HCT116 (cell line): ENCODE data around the gene TRABD. TPM values are rescaled to one million over a fixed set of nuclear protein-coding genes. Genes with fewer than 3 reads are reported as not detected.

Experiments
- ATAC-seq: fragments of 200-7000 bp; cut with Tn5 transposase; 2 replicates; pipeline ENCODE4 v1.9.1; 2020; ENCODE audit warnings: mild to moderate bottlenecking, moderate library complexity
- BruUV-seq: library from RNA; stranded (reverse); fragments of 400-500 nt; replicated peaks from 2 replicates; lab custom pipeline; 2021; lab: Mats Ljungman, UMichigan
- CTCF ChIA-PET: fragments of 300-600 bp; sonication (Branson Sonifier 250); formaldehyde crosslinking; loops from one replicate; lab custom pipeline; 2021; ENCODE audit warnings: antibody characterized with exemption; lab: Charles Lee
- POLR2A ChIA-PET: fragments of 300-600, 350-600 bp; sonication (Branson Sonifier 250); formaldehyde crosslinking; loops from one replicate; lab custom pipeline; 2021; ENCODE audit warnings: antibody characterized with exemption; lab: Charles Lee
- RAD21 ChIA-PET, 2 experiments: fragments of 300-600 bp; sonication (Branson Sonifier 250); formaldehyde crosslinking; loops; one replicate each; lab custom pipeline; 2023; ENCODE audit warnings: low total read pairs in 2 of 2; ENCODE audit not compliant: uncharacterized antibody in 2 of 2, unreplicated experiment in 2 of 2, low non-redundant PET in 1 of 2; lab: Charles Lee
- DNase-seq: peaks from one replicate; pipeline ENCODE4 v3.0.0-alpha.2; 2010; ENCODE audit warnings: low read depth, low spot score
- H2AFZ ChIP-seq: fragments of 200-600 bp; shearing (Covaris generic), sonication (generic); 2 replicates; pipeline ENCODE4 v1.6.1; 2017; ENCODE audit warnings: low read depth, mixed run types, mixed read lengths, antibody characterized with exemption, low read length; ENCODE audit not compliant: poor library complexity, severe bottlenecking
- H3K27ac ChIP-seq: 2 replicates; pipeline ENCODE4 v1.5.1; 2012; ENCODE audit warnings: low read depth, low read length
- H3K27me3 ChIP-seq: fragments of 200-600 bp; sonication (generic); 2 replicates; pipeline ENCODE4 v1.6.1; 2016; ENCODE audit warnings: mixed run types, low read length, mixed read lengths; ENCODE audit not compliant: insufficient read depth
- H3K36me3 ChIP-seq, 2 experiments: fragments of 200-500 bp in 1 of 2; fragments of 200-600 bp in 1 of 2; sonication (Bioruptor generic) in 1 of 2; sonication (generic) in 1 of 2; 2 replicates each; pipeline versions ENCODE4 v1.5.1 to v1.6.1; 2014 to 2016; ENCODE audit warnings: low read length in 2 of 2, inconsistent platforms in 1 of 2, mixed read lengths in 1 of 2, mixed run types in 1 of 2; ENCODE audit not compliant: insufficient read depth in 2 of 2, control insufficient read depth in 1 of 2
- H3K4me1 ChIP-seq, 2 experiments: fragments of 200-600 bp in 1 of 2; sonication (generic) in 1 of 2; 2 replicates each; pipeline versions ENCODE4 v1.5.1 to v1.6.1; 2012 to 2017; ENCODE audit warnings: low read length in 2 of 2, inconsistent platforms in 1 of 2, mild to moderate bottlenecking in 1 of 2, mixed read lengths in 1 of 2, mixed run types in 1 of 2, moderate library complexity in 1 of 2; ENCODE audit not compliant: insufficient read depth in 2 of 2, control insufficient read depth in 1 of 2
- H3K4me2 ChIP-seq: fragments of 200-600 bp; sonication (generic); 2 replicates; pipeline ENCODE4 v1.6.1; 2017; ENCODE audit warnings: mixed run types, low read length, mixed read lengths
- H3K4me3 ChIP-seq, 2 experiments: fragments of 200-600 bp in 1 of 2; sonication (generic) in 1 of 2; replicated peaks in 1 of 2; 2 replicates each; pipeline ENCODE4 v1.5.1; 2011 to 2016; ENCODE audit warnings: low read length in 2 of 2, control low read depth in 1 of 2, low read depth in 1 of 2, mild to moderate bottlenecking in 1 of 2, mixed read lengths in 1 of 2, mixed run types in 1 of 2
- H3K79me2 ChIP-seq: fragments of 200-600 bp; sonication (generic); 2 replicates; pipeline ENCODE4 v1.6.1; 2017; ENCODE audit warnings: mild to moderate bottlenecking, mixed run types, low read length, moderate library complexity, mixed read lengths; ENCODE audit not compliant: insufficient read depth
- H3K9ac ChIP-seq: fragments of 200-600 bp; sonication (generic); 2 replicates; pipeline ENCODE4 v1.6.1; 2016; ENCODE audit warnings: low read length, mixed read lengths
- H3K9me2 ChIP-seq: fragments of 200-600 bp; sonication (generic), shearing (Covaris generic); 2 replicates; pipeline ENCODE4 v1.6.1; 2017; ENCODE audit warnings: mixed run types, mild to moderate bottlenecking, moderate library complexity; ENCODE audit not compliant: insufficient read depth
- H3K9me3 ChIP-seq, 2 experiments: fragments of 200-500 bp in 1 of 2; fragments of 200-600 bp in 1 of 2; sonication (Bioruptor generic) in 1 of 2; sonication (generic) in 1 of 2; 2 replicates each; pipeline ENCODE4 v1.6.1; 2014 to 2017; ENCODE audit warnings: low read length in 2 of 2, mixed read lengths in 2 of 2, inconsistent platforms in 1 of 2, low read depth in 1 of 2, mild to moderate bottlenecking in 1 of 2, mixed run types in 1 of 2, moderate library complexity in 1 of 2; ENCODE audit not compliant: control insufficient read depth in 1 of 2, insufficient read depth in 1 of 2
- H4K20me1 ChIP-seq: fragments of 200-600 bp; sonication (generic), shearing (Covaris generic); 2 replicates; pipeline ENCODE4 v1.6.1; 2017; ENCODE audit warnings: mixed run types, mild to moderate bottlenecking, moderate library complexity; ENCODE audit not compliant: insufficient read depth
- CEBPB ChIP-seq: IDR thresholded peaks from 2 replicates; pipeline ENCODE4 v1.6.1; 2012; ENCODE audit warnings: low read depth
- EGR1 ChIP-seq: IDR thresholded peaks from 2 replicates; pipeline ENCODE4 v1.6.1; 2012; ENCODE audit warnings: low read depth
- EZH2phosphoT487 ChIP-seq: fragments of 200-600 bp; IDR thresholded peaks from 2 replicates; pipeline ENCODE4 v1.6.1; 2018; ENCODE audit warnings: antibody characterized with exemption, borderline replicate concordance
- POLR2A ChIP-seq: IDR thresholded peaks from 2 replicates; pipeline ENCODE4 v1.7.0; 2011; ENCODE audit warnings: borderline replicate concordance; ENCODE audit not compliant: insufficient read depth, insufficient read length; ENCODE audit errors: extremely low read depth
- RAD21 ChIP-seq: IDR thresholded peaks from 2 replicates; pipeline ENCODE4 v1.6.1; 2012; ENCODE audit warnings: low read depth, mild to moderate bottlenecking
- SIN3A ChIP-seq: IDR thresholded peaks from 2 replicates; pipeline ENCODE4 v1.6.1; 2012; ENCODE audit warnings: low read depth
- SP1 ChIP-seq: IDR thresholded peaks from 2 replicates; pipeline ENCODE4 v1.6.1; 2012; ENCODE audit warnings: low read depth
- TCF7L2 ChIP-seq: IDR thresholded peaks from 2 replicates; pipeline ENCODE4 v1.7.0; 2011; ENCODE audit warnings: borderline replicate concordance, inconsistent platforms; ENCODE audit not compliant: insufficient read depth, insufficient read length; ENCODE audit errors: extremely low read depth
- YY1 ChIP-seq: IDR thresholded peaks from 2 replicates; pipeline ENCODE4 v1.6.1; 2011; ENCODE audit warnings: low read length, low read depth, moderate library complexity, mild to moderate bottlenecking; ENCODE audit not compliant: insufficient replicate concordance; ENCODE audit errors: extremely low read depth
- ZBTB33 ChIP-seq: IDR thresholded peaks from 2 replicates; pipeline ENCODE4 v1.6.1; 2011; ENCODE audit warnings: mild to moderate bottlenecking, low read length, moderate library complexity; ENCODE audit not compliant: insufficient replicate concordance; ENCODE audit errors: extremely low read depth
- intact Hi-C: fragments of 100-400 bp; cut with micrococcal nuclease; formaldehyde crosslinking; loops from 2 replicates; pipeline ENCODE4 v1.10.0; 2022
- total RNA-seq: library from RNA; stranded (reverse); gene quantifications from one replicate; pipeline ENCODE4 v1.2.1, GENCODE V29; 2021; ENCODE audit not compliant: unreplicated experiment
- TF ChIP-seq, protein P1 (sequence below), 3 experiments: fragments of 200-600 bp in 1 of 3; sonication (generic) in 1 of 3; IDR thresholded peaks in 2 of 3; conservative IDR thresholded peaks in 1 of 3; 2 replicates each; pipeline ENCODE4 v1.5.1; 2012 to 2017; ENCODE audit warnings: low read depth in 2 of 3, low read length in 2 of 3, antibody characterized with exemption in 1 of 3, borderline replicate concordance in 1 of 3, control low read depth in 1 of 3, mild to moderate bottlenecking in 1 of 3, mixed read lengths in 1 of 3, mixed run types in 1 of 3, moderate library complexity in 1 of 3; ENCODE audit not compliant: insufficient read depth in 1 of 3

Gene TRABD
- total RNA-seq, 1 experiment from 2014 or later, result 90.3 TPM

- no peak overlapping the region for H3K4me3 ChIP-seq
- no peak overlapping the region for H3K27ac ChIP-seq
- no peak overlapping the region for H3K9ac ChIP-seq
- intact Hi-C loops, result no loop called here
- DNase-seq (no peak), ATAC-seq (no peak)
- no peaks in the 10 kb centered on the region for H3K9me3 ChIP-seq
- H3K27me3 ChIP-seq, result no peaks in the 10 kb centered on the region
- TF ChIP-seq SIN3A (no peak), EGR1 (no peak), CEBPB (no peak), SP1 (no peak), RAD21 (no peak), POLR2A (no peak), EZH2phosphoT487 (no peak), TCF7L2 (no peak), ZBTB33 (no peak), YY1 (no peak)
- TF ChIP-seq, protein P1, sequence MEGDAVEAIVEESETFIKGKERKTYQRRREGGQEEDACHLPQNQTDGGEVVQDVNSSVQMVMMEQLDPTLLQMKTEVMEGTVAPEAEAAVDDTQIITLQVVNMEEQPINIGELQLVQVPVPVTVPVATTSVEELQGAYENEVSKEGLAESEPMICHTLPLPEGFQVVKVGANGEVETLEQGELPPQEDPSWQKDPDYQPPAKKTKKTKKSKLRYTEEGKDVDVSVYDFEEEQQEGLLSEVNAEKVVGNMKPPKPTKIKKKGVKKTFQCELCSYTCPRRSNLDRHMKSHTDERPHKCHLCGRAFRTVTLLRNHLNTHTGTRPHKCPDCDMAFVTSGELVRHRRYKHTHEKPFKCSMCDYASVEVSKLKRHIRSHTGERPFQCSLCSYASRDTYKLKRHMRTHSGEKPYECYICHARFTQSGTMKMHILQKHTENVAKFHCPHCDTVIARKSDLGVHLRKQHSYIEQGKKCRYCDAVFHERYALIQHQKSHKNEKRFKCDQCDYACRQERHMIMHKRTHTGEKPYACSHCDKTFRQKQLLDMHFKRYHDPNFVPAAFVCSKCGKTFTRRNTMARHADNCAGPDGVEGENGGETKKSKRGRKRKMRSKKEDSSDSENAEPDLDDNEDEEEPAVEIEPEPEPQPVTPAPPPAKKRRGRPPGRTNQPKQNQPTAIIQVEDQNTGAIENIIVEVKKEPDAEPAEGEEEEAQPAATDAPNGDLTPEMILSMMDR (IDR thresholded peaks at IDR 0.05 in 2 of 3, conservative IDR thresholded peaks at IDR 0.05 in 1 of 3; ENCODE audit: borderline replicate concordance in 1 of 3, insufficient read depth in 1 of 3, low read depth in 2 of 3, low read length in 2 of 3), result no peak
- no peak overlapping the region for H2AFZ ChIP-seq
- no peak overlapping the region for H3K4me2 ChIP-seq
- CTCF ChIA-PET, result interaction anchor here (0.6 kb wide), 1 partner anchor 10 kb away, joined by 3 read pairs; no protein-coding TSS in a partner anchor
- RAD21 ChIA-PET, result no interaction called here
- H3K9me2 ChIP-seq, result no peaks in the 10 kb centered on the region
- no peaks in the 10 kb centered on the region for H3K36me3 ChIP-seq
- POLR2A ChIA-PET, result interaction anchor here (0.7 kb wide), 1 partner anchor 18 kb away, joined by 4 read pairs; no protein-coding TSS in a partner anchor
- no peaks in the 10 kb centered on the region for H3K79me2 ChIP-seq
- H3K4me1 ChIP-seq, result no peaks in the 10 kb centered on the region
- no peaks in the 10 kb centered on the region for H4K20me1 ChIP-seq
- no TSS peak for BruUV-seq
Observed at GRCh38 chr22:50173311-50173982, 12.3 kb upstream of the TRABD start.
